HG03196 (cell line): ENCODE measurements around the gene CCDC40.
"Not testable (repeated sequence)": the region's sequence is repeated elsewhere in the genome, so short reads cannot be mapped to it uniquely, and the experiment has no call there.

Experiments
- ATAC-seq: cut with Tn5 transposase; IDR thresholded peaks from one replicate; pipeline ENCODE4 v1.9.1; 2021; ENCODE audit not compliant: unreplicated experiment

The CCDC40 gene, protein sequence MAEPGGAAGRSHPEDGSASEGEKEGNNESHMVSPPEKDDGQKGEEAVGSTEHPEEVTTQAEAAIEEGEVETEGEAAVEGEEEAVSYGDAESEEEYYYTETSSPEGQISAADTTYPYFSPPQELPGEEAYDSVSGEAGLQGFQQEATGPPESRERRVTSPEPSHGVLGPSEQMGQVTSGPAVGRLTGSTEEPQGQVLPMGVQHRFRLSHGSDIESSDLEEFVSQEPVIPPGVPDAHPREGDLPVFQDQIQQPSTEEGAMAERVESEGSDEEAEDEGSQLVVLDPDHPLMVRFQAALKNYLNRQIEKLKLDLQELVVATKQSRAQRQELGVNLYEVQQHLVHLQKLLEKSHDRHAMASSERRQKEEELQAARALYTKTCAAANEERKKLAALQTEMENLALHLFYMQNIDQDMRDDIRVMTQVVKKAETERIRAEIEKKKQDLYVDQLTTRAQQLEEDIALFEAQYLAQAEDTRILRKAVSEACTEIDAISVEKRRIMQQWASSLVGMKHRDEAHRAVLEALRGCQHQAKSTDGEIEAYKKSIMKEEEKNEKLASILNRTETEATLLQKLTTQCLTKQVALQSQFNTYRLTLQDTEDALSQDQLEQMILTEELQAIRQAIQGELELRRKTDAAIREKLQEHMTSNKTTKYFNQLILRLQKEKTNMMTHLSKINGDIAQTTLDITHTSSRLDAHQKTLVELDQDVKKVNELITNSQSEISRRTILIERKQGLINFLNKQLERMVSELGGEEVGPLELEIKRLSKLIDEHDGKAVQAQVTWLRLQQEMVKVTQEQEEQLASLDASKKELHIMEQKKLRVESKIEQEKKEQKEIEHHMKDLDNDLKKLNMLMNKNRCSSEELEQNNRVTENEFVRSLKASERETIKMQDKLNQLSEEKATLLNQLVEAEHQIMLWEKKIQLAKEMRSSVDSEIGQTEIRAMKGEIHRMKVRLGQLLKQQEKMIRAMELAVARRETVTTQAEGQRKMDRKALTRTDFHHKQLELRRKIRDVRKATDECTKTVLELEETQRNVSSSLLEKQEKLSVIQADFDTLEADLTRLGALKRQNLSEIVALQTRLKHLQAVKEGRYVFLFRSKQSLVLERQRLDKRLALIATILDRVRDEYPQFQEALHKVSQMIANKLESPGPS

DNA sequence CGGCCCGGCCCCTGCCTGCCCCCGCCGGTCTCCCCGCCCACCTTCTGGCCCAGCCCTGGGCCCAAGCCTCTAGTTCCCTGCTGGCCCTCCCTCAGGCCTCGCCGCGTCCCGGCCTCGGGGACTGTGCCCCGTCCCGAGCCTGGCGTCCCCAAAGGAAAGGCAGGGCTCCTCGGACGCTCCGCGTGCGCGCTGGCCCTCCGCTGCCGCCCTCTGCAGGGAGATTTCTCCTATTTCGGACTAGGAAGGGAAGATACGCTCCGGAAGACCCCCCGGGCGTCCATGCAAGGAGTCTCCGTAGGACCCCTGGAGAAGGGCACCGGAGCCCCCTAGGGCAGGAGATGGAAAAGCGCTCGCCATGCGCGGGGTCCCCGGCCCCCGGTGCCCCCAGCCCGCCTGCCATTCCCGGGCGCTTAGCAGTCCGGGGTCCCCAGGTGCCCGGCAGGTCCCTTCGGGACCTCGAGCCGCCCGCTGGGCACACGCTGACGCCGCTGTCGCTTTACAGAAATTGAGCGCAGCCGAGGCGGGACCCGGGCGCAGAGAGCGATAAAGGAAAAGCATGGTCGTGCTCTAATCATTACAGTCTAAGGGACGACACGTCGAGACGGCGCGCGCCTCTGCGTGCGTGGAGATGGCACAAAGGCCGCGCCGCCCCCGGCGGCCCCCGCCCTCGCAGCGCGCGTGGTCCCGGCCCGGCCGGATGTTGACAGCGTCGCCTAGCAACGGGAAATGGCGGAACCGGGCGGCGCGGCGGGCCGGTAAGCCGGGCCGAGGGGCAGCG, at the start of gene CCDC40:
Gene CCDC40, plus strand, starts transcription at position 706 of the 778 bp plus-strand sequence. Its CDS starts 21 bp downstream, at position 727.
- peak; percentile 12 for ATAC-seq

DNA sequence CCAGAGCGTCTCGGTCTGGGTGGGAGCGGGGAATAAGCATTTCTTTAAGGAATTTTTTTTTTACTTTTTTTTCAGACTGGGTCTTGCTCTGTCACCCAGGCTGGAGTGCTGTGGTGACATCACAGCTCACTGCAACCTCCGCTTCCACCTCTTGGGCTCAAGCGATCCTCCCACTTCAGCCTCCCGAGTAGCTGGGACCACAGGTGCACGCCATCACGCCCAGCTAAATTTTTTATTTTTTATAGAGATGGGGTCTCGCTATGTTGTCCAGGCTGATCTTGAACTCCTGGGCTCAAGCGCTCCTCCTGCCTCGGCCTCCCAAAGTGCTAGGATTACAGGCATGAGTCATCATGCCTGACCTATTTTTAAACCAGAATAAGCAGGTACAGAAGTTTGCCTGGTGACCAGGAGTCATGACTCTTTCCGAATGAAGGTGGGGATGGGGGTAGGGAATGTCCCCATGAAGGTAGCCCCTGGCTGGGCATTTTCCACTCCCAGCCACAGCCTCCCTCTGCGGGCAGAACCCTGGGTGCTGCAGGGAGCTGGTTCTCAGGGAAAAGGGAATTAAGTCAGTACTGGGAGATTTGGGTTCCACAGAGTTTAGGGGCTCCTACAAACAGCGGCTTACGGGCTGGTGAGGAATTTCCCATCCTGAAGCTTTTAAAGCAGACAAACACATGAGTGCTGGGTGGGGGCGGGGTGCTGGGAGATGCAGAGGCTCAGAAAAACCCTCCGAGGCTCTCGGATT, 49.1 kb upstream of the CCDC40 start:
- ATAC-seq, result no peak

DNA sequence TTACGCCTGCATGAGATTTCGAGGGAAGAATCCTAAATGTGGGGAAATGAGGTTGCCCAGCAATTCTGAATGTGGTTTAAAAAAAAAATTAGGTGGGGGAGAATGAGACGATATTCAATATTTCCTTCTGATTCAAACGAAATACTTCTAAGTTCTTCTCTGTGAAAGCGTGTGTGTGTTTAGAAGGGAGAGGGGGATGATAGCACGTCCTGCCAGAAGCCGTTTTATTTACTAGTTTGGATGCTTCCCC, 48.6 kb upstream of the CCDC40 start:
- no peak for ATAC-seq

DNA sequence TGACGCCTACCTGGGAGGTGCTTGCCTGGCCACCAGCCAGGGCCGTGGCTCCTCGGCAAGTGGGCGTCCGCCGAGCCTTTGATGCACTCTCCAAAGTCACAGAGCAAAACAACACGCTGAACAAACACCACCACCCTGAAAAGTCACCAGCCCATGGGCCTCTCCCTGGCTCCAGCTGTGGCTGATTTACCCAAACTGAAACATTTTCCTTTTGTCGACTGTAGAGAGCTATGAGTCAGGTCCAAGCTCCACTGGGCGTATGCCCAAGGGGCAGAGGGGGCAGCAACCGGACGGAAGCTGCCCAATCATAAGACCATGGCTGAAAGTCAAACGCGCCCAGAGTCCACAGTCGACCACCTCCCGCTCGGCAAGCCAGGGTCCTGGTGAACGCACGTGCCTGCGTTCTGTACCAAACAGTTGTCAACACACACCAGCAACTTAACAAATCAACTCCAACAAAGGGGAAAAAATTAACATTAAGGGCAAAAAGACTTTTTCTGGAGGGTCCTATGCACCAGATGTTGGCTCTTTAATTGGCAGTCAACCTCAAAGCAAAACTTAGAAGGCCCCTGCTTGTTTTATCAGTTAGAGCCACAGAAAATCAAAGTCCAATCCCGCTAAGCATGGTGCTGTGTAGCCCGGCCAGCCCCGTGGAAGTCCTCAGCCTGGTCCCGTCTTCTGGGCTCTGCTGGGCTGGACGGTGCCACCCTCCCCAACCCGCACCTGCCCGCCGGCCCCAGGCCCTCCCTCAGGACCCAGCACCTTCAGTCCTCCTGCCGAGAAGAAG, 48.1 kb upstream of the CCDC40 start:
- no peak for ATAC-seq

DNA sequence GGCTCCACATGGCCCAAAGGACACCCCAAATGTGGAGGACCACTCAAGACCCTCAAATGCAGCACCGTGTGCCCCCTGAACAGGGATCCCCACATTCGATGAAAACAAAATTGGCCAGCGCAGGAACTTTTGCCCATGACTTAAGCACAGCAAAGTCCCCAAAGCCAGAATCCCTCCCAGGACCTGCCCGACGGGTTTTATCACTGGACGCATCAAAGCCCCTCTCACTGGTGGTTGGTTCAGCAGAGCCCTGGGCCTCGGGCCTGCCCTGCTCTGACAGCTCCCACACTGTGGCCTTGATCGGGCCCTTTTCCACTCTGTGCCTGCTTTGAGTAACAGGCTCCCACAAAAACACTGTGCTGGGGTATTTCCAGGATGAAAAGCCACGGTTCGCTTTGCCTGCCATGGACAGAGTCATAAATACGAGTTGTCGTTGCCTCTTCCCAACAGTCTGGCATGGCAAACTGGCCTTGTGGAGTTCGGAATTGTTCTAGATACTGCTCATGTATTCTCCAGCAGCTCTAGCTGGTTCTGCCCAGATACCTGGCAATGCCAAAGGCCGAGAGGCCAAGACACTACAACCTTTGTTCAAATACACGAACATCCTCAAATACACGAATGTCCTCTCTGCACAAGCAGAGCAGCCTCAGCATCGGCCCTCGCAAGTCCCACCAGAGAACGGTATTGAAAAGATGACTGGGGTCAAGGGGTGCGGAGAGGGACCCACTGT, 47.2 kb upstream of the CCDC40 start:
- ATAC-seq, result no peak

DNA sequence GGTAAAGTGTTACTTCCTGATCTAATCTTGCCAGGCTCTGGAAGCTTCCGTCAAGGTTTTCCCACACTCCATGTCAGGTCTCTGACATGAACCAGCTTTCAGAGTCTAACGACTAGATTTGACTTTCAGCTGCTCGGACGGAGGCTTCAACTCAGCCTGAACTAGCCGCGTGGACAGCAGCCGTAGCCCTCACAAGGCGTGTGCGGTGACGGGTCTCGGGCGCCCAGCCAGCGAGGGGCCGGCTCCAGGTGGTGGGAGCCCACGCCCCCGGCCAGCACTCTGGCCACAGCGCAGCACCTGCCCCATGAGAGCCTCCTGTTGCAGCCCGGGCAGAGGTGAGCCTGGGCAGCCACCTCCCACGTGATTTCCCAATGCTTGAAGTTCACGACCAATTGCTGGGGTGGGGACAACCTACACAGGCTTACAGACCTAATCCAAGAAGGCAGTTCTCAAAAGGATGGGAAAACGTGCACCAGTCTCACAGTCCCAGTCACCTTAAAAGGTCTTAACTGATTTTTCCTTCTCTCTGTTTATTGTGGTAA, 46.3 kb upstream of the CCDC40 start:
- ATAC-seq, result no peak

DNA sequence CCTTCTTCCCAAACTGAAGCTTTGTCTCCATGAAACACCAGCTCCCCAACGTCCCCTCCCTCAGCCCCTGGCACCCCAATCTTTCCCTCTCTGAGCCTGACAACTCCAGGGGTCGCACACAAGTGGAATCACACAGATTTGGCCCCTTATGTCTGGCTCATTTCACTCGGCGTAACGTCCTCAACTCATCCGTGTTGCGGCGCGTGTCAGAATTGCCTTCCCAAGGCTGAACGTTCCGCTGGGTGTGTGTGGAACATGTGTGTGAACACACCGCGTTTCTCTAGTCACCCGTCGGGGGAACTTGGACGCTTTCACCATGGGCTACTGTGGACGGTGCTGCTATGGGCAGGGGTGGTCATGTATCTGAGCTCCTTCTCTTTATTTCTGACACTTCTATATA, 45.7 kb upstream of the CCDC40 start:
- no peak for ATAC-seq

DNA sequence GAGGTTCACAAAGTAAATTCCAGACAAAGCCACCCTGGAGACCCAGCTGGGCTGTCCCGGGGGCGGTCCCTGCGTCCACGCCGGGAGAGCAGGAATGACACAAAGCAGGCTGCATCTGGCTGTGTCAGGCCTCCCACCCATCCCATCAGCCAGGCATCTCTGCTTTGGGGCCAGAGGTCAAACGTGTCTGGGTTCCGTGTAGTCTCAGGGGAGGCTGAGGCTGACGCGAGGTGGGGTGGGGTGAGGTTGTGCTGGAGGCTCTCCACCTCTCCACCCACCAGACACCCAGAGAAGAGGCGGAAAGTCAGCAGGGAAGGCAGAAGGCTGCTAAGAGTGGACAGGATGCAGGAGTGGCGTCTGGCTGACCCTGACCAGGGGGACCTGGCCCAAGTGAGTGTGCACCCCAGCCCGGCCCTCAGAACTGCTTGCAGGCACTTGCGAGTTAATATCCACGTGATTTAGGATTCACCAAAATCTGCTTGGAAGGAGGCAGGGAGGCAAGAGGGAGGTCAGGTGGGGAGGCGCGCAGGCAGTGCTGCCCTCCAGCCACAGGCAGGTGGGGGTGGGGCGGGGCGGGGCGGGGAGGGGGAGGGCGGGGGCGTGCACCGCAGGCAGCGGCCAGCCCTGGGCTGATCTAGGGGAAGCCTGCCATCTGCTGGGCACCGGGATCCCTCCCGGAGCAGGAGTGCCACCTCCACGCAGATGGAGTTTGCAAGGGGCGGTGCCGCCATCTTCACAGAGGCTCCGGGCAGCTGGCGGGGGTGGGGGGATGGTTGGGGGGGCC, 45.1 kb upstream of the CCDC40 start:
- no peak for ATAC-seq

DNA sequence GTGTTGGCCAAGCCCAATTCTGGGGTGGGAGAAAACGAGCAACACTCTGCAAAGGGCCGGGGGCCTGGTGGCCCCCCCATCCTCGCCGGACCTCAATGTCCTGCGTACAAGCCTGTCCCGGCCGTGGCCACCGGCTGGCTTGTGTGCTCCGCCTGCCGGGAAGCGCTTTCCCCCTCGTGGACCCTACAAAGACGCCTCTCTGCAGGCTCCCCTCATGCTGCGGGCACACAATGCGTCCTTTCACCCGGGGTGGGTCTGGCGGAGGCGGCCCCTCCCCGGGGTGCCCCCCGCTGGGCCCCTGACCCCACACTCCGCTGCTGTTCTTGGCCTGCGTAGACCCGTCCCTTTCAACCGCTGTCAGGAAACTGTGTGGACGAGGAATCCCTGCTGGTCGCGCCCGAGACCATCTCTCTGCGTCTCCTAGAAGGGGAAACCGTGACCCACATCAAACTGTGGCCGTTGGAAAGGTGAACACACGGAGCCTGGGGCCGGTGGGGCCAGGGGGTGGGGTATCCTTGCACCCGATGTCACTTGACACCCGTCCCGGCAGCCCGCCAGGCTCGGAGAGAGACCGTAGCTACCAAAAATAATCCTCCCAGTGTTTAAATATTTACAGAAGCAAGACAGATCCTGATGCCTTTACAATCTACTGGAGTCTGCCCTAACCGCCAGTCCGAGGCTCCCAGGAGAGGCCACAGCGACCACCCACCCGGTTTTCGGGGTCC, 44.4 kb upstream of the CCDC40 start:
- no peak for ATAC-seq

DNA sequence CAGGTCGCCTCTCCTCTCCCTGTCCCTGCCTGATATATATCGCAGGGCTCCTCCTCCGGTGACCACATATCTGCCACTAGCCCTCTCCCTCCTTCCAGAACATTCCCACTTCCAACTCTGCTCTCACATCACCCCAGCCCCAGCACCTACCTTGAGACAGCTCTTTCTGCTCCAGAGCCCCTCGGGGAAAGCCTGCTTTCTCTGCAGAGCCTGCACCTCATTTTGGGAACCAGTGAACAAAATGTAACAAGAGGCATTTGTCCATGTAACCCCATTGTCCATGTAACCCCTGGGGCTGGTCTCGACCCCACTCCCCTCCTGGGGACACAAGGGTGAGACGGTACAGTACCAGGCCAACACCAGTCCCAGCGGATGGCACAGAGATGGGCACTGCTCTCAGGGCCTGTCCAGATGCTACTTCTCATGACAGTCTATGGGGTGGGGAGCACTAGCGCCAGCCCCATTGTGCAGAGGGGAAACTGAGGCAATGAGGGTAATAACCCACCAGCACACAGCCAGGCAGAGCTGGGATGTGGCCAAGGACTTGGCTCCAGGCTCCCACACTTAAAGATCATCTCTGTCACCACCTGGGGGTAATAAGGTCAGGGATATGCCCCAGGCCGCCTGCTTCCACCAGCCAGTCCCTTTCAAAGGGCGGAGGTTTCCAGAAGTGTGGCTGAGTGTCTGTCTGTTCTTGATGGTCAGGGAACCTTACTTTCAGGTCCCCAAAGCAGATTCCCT, 43.6 kb upstream of the CCDC40 start:
- ATAC-seq, result no peak

DNA sequence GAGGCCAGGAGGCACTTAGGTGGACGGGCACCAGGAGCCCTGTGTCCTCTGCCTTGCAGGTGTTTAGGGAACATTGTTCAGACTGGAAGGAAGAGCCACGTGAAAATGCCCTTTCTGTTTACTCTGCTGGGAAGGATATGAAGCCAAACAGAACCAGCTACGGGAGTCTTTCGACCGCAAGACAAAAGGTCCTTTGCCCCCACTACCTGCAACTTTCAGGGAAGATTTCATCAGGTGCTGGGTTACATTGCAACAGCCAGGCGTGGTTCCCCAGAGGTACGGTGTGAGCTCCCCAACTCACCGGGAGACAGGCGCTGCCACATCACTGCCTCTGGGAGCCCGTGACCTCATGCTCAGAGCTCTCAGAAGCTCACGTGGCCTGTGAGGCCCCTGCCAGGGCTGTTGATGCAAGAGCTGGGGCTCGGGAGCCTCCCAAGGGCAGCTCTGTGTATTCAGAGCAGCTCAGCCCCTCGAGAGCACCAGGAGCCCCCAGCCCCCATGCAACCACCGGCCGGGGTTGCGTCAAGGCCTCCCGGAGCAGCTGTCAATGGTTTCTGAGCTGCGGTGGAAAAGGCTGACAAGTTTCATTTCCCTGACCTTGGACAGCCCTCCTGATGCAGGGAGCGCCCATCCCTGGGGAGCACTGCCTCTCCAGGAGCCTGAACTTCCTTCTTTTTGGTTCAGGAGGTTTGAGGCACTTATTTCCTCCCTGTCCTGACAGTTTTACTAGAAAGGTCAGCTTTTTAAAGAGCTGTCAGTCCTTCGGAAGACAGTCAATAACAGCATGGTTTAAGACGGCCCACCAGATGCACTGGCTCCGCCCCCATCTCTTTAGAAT, 42.8 kb upstream of the CCDC40 start:
- no peak for ATAC-seq

DNA sequence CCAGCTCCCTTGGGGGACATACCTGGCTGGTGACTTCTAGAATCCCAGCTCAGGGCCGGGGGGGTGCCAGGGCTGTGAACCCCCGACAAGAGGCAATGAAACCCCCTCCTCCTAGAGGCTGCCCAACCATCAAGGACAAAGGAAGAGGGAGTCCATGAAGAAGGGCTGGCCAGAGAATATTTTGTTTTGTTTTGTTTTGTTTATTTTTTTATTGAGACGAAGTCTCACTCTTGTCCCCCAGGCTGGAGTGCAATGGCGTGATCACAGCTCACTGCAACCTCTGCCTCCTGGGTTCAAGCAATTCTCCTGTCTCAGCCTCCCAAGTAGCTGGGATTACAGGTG, 42.2 kb upstream of the CCDC40 start:
- ATAC-seq, result not testable (repeated sequence)

DNA sequence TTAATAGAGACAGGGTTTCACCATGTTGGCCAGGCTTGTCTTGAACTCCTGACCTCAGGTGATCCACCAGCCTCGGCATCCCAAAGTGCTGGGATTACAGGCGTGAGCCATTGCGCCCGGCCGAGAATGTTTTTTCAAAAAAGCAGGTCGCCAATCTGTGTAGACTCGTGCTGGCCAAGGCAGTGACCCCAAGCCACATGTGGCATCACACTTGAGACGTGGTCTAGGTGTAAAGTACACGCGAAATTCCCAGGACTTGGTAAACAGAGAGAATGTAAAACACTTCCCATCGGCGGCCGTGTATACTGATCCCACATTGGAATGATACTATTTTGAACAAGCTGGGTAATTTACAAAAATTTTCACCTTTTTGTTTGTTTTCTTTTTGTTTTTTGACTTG, 41.8 kb upstream of the CCDC40 start:
- no peak for ATAC-seq

DNA sequence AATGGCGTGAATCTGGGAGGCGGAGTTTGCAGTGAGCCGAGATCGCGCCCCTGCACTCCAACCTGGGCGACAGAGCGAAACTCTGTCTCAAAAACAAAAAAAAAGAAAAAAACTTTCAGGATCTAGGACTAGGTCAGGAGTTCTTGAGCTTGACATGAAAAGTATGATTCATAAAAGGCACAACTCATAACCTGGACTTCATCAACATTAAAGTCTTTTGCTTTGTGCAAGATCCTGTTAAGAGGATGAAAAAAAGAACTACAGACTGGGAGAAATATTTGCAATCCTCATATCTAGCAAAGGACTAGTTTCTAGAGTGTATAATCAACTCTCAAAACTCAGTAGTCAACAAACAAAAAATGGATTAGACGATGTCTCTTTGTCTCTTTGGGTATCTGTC, 40.7 kb upstream of the CCDC40 start:
- no peak for ATAC-seq

DNA sequence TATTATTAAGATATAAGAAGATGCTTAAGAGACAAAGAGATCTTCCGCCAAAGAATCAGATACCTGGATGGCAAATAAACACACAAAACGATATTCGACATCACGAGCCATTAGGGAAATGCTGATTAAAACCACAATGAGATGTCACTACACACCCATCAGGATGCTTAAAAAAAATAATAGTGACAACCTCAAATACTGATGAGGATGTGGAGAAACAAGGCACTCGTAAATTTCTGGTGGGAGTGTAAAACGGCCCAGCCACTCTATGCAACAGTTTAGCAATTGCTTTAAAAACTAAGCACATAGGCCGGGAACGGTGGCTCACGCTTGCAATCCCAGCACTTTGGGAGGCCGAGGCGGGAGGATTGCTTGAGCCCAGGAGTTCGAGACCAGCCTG, 40.2 kb upstream of the CCDC40 start:
- ATAC-seq, result no peak
